GM21360 (cell line): ENCODE results near the gene OR10G8.

ENCODE experiments used
- ATAC-seq: cut with Tn5 transposase; IDR thresholded peaks from one replicate; pipeline ENCODE4 v1.9.1; 2021; ENCODE audit warnings: mild to moderate bottlenecking, moderate library complexity; ENCODE audit not compliant: unreplicated experiment

Gene OR10G8

DNA sequence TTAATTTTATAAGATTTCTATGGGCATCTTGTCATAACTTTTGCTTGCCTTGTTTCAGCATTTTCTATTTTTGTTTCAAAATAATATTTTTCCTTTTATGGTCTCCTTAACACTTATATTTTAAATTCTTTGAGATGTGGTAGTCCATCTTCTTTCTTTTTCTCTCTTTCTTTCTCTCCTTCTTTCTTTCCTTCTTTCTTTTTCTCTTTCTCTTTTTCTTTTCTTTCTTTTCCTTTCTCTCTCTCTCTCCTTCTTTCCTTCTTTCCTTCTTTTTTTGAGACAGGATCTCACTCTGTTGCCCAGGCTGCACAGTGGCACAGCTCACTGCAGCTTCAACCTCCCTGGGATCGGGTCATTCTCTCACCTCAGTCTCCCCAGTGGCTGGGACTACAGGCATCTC lies 50.7 kb downstream of the OR10G8 start:
- no peak for ATAC-seq

DNA sequence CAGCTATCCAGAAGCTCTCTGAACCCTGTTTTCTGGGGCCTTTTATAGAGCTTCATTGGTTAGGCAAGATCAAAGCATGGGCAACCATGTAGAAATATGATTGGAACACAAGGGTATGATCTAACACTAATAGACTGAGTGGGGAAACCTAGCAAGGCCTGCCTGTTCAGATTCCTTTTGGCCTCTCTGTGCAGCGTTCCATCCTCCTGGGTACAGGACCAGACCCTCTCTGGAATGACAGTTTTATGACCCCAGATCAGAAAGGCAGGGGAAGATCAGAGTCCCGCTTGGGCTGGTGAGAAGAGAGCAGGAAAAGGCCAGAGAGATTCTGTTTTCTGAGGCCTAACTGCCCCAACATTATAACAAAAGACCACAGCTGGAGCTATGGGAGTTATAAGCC lies 52.0 kb downstream of the OR10G8 start:
- ATAC-seq, result no peak

DNA sequence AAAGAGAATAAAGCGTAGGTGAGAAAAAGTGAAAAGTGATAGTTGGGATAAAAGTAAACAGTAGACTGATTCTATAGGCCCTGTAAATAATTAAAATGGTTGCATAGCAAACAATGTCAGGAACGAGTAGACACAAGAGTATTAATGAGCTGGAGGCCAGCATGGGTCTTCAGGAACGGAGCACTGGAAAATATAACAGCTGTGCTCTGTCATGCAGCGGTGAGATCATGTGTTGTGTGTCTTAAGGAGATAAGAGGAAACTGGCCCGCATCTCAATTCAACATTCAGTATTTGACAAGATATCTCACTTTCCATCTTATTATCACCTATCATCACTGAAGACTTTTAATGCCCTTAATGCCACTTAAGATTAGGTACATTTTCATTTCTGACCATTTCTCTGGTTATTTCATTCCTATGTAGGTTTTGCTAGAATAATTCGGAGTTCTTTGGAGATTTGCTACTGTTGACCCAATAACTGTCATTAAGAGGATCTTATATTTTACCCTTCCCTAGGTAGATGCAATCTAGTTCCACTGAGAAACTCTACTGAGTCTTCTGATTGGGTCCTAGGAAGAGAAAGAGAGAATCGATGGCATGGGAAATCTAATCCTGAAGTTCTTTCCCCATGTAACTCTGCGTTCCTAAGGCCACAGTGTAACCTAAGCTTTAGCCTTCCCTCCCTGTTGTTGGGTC lies 53.2 kb downstream of the OR10G8 start:
- no peak for ATAC-seq
